DMS53 treated with DMSO at 0.1 percent for 48 hours (cell line): ENCODE data around the gene XYLT1.

Experiments
- DNase-seq: peaks from one replicate; lab custom pipeline; 2025; ENCODE audit not compliant: unreplicated experiment; lab: John Stamatoyannopoulos, UW

The XYLT1 gene

GRCh38 chr16:17294856-17295255 lies 175.9 kb downstream of the XYLT1 start:
- no peak for DNase-seq

GRCh38 chr16:17293813-17294558 lies 176.8 kb downstream of the XYLT1 start:
- DNase-seq = no peak

DNA sequence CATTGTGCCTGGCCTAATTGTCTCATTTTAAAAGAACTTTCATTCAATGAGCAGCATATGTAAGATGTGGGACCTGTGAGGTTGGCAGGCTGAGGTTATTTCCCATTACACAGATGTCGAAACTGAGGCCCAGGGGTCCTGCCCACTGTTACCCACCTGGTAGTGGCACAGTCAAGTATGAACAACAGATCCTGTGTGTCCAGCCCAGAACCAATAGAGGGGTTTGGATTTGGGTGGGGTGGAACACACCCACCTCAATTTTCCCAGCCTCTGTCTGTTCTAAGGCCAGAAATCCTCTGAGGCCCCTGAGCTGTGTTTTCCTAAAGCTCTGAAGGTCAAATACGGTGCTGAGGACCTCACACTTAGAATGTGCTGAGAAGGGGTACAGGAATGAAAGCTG lies 179.5 kb downstream of the XYLT1 start:
- no peak for DNase-seq

DNA sequence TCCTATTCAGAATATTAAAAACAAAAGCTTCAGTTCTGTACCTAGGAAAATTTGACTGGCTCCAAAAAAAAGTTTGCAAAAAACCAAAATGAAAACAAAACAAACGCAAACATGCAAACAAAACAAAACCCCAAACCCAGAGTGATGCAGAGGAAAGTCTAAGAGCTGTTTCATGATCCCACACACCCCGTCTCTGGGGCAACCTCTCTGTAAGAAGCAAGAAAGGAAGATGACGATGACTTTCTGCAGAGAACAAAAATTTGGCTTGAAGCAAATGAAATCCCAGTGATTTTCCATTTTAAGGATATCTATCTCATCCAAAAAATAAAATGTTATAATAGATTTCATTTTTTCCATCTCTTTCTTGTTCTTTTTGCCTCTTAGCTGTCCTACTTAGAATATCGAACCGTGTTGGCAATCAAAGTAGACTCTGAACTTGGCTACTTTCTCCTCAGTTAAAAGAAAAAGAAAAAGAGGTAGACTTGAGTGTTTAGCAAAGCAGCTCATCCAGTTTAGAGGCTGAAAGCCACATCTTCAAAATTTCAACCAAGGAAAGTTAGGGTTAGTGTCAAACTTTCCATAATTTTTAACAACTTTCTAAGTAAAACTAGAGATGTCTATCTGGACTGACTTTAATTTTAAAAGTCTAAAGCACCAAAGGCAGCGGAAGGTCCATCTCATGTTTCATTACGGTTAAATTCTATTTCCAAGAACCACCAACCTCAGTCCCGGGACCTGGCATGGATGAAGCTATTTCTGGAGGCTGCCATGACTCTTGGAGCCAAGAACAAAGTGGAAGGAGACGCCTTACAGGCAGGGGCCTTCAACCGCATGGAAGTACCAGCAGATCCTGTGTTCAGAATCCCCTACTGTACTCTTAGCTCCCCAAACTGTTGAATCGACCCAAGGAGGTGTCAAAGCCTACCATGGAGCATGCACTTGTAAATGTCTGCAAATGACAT lies 180.8 kb downstream of the XYLT1 start:
- no peak for DNase-seq

GRCh38 chr16:17289050-17289449 lies 181.7 kb downstream of the XYLT1 start:
- DNase-seq = no peak

DNA sequence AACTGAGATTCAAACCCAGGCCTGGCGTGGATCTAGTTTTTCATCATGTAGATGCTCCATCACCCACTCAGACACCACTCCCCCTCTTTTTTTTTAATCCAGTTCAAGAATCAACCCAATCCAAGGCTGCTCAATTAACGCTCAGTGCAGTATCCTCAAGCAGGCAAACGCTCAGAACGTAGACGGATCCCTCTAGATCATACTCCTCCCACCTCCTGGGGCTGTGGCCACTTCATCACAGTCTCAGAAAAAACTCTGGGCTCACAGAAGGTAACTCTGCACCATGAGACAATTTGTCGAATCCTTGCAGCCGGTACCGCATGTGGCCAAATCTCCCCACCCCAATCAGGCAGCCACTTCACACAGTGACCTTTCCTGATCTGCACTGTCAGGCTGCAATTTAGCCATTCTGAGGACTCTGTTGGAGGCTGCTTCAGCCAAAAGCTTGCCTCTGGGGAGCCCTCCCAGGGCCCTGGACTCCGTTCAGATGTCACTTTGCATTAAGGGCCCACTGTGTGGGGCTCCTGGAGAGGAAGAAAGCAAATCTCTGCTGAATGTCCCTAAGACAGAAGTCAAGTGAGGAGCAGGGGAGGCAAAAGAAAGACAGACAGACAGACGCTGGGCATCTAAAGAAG lies 183.5 kb downstream of the XYLT1 start:
- DNase-seq = no peak

- no peak for DNase-seq
Observed at GRCh38 chr16:17286443-17286842, 184.3 kb downstream of the XYLT1 start.

DNA sequence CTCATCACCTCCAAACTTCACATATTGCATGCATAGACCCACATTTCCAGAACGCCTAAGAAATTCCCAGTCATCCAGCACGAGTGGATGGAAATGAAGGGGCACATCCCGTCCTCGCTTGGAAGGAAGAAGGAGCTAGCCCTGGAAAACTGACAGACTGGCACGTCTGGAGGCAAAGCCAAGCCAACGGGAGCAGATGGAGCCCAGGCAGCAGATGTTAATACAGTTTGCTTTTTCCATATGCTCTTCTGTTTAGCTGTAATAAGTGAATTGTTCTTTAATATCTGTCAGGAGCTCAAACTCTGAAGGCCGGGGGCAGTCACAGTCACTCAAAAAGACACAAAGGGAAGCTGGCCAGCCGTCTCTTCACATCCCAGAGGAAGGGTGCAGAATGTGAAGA lies 187.7 kb downstream of the XYLT1 start:
- DNase-seq = no peak

GRCh38 chr16:17282247-17282646 lies 188.5 kb downstream of the XYLT1 start:
- DNase-seq = no peak

DNA sequence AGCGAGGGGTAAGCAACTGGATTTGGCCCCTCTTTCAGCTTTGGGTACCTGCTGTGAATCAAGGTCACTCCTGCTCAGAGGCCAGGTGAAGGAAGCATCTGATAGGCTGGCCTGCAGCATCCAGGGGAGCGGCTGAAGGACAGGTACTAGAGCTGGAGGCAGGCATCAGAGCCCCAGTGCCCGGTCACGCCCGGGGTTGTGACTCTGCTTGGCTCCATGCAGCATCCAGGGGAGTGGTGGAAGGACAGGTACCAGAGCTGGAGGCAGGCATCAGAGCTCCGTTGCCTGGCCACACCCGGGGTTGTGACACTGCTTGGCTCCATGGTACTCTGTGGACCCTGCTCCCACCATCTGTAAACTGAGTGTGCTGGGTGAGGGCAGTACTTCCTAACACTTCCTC lies 189.7 kb downstream of the XYLT1 start:
- no peak for DNase-seq

GRCh38 chr16:17278988-17279387 lies 191.8 kb downstream of the XYLT1 start:
- DNase-seq = no peak

DNA sequence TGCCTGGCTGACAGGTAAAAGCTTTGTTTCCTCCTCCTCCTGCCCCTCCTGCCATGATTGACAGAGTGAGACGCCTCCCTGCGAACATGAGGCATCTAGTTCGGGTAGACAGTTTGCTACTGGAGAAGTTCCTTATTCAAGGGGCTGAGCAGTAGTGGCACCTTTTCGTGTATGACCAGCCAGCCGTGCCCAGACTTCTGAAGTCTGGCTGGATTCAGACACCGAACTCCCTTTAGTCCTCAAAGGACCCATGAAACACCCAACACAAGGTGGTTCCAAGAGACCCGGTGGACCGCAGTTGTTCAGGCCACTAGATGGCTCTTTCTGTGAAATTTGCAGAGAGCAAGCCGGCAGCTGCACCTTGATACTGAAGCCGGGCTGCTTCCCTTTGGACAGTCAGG lies 192.8 kb downstream of the XYLT1 start:
- DNase-seq = no peak

GRCh38 chr16:17276610-17277009 lies 194.2 kb downstream of the XYLT1 start:
- no peak for DNase-seq

DNA sequence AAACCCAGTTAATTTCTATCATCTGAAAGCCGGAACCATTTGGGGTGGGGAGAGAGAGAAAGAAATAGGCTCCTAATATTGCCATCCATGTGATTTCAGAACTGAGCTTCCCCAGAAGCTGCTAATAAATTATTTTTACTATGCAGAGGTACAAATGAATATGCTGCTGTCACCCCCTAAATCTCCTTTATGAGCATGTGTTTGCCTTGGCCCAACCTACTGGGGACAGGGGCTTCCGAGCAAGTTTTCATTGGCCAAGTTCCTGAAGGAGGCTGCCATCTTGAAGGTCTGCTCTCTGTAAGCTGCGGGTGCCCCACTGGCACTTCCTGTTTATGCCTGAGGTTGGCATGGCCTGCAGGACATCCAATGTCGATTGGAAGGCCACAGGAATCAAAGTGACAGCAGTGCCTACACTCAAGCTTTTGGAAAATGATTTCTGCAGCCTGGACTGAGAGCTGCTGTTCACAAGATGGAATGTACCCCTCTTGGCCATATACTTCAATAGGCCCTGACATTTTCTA lies 194.7 kb downstream of the XYLT1 start:
- DNase-seq = no peak

GRCh38 chr16:17275076-17276009 lies 195.4 kb downstream of the XYLT1 start:
- DNase-seq = no peak

DNA sequence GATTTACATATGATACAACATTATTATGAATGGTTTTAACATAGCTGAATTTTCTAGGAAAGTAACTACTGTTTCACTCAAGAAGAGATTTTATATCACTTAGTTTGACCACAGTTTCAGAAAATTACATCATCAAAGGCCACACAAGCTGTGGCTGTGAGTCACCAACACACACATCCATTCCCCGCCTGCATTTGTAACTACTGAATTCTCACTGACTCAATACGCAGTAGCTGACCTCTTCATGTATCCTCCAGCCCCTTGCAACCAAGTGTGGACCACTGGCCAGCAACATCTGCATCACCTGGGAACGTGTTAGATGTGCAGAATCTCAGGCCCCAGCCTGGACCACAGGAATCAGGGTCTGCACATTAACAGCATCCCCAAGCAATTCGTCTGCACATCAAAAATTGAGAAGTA lies 197.6 kb downstream of the XYLT1 start:
- no peak for DNase-seq

DNA sequence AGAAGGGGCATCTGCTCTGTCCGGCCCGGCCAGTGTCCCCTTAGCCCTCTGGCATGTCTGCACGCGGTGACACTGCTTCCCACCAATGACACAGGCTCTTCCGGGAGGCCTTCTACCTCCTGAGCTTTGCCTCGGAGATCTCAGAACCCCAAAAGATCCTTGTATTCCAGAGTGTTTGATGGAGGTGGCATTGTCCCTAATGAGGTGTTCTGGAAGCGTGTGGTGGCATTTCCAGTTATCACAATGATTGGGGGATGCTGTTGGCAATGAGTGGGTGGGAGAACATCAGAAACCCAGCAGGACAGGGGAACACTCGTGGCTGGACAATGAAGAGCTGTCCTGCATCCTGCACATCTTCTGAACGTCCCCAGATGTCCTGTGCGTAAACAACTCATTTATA lies 198.0 kb downstream of the XYLT1 start:
- DNase-seq = no peak

DNA sequence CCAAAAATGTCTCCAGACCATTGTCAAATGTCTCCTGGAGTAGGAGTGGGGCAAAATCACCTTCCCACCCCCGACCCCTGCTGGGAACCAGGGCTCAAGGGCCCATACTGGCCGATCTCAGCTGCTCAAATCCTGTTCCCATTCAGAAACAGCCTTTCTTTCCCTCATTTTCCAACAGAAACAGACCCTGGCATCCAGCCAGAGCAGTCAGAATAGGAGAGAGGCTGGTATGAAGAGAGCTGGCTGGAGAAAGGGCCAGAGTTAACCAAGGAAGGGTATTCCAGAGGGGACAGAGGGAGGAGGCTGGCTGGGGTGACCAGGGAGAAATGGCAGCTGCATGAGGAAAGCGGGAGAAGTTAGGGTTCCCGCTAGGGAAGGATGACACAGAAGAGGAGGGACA lies 199.1 kb downstream of the XYLT1 start:
- no peak for DNase-seq

GRCh38 chr16:17270683-17271109 lies 200.1 kb downstream of the XYLT1 start:
- DNase-seq = no peak

- no peak for DNase-seq
Observed at GRCh38 chr16:17270111-17270510, 200.6 kb downstream of the XYLT1 start.
